GM23338 (cell line): ENCODE data around the gene FBLN5. TPM values are rescaled to one million over a fixed set of nuclear protein-coding genes. Genes with fewer than 3 reads are reported as not detected.

Source experiments
- ATAC-seq: fragments of 200-7000 bp; cut with Tn5 transposase; 3 replicates; pipeline ENCODE4 v1.9.1; 2020
- DNase-seq: peaks from one replicate; pipeline ENCODE4 v3.0.0-alpha.2; 2015; ENCODE audit warnings: low spot score
- H2AFZ ChIP-seq: fragments of 200-600 bp; sonication (generic); 2 replicates; pipeline ENCODE4 v1.8.0; 2016; ENCODE audit warnings: antibody characterized with exemption, mild to moderate bottlenecking, moderate library complexity
- H3F3A ChIP-seq: fragments of 200-600 bp; sonication (generic); replicated peaks from 2 replicates; pipeline ENCODE4 v1.8.0; 2017; ENCODE audit warnings: antibody characterized with exemption, mixed run types, low read depth
- H3K27ac ChIP-seq: fragments of 200-600 bp; sonication (generic); 2 replicates; pipeline ENCODE4 v1.6.1; 2016; ENCODE audit warnings: low read depth
- H3K27me3 ChIP-seq: fragments of 200-600 bp; sonication (generic); 2 replicates; pipeline ENCODE4 v1.8.0; 2016; ENCODE audit warnings: mild to moderate bottlenecking, mixed run types, moderate library complexity; ENCODE audit not compliant: insufficient read depth
- H3K36me3 ChIP-seq: fragments of 200-600 bp; sonication (generic); 2 replicates; pipeline ENCODE4 v1.8.0; 2016; ENCODE audit warnings: mild to moderate bottlenecking; ENCODE audit not compliant: insufficient read depth
- H3K4me1 ChIP-seq: fragments of 200-600 bp; sonication (generic); 2 replicates; pipeline ENCODE4 v1.8.0; 2016; ENCODE audit warnings: mild to moderate bottlenecking, moderate library complexity; ENCODE audit not compliant: insufficient read depth
- H3K4me2 ChIP-seq: fragments of 200-600 bp; sonication (generic); 2 replicates; pipeline ENCODE4 v1.7.1; 2017; ENCODE audit warnings: mixed run types
- H3K4me3 ChIP-seq: fragments of 200-600 bp; sonication (generic); 2 replicates; pipeline ENCODE4 v1.6.1; 2016; ENCODE audit warnings: mixed run types
- H3K79me2 ChIP-seq: fragments of 200-600 bp; sonication (generic); replicated peaks from 2 replicates; pipeline ENCODE4 v1.8.0; 2017; ENCODE audit warnings: mild to moderate bottlenecking; ENCODE audit not compliant: insufficient read depth
- H3K9me2 ChIP-seq: fragments of 200-600 bp; sonication (generic); 2 replicates; pipeline ENCODE4 v1.8.0; 2017; ENCODE audit not compliant: insufficient read depth
- H4K20me1 ChIP-seq: fragments of 200-600 bp; sonication (generic); replicated peaks from 2 replicates; pipeline ENCODE4 v1.8.0; 2017; ENCODE audit warnings: mild to moderate bottlenecking; ENCODE audit not compliant: insufficient read depth
- H3K27ac Mint-ChIP-seq: 2 replicates; pipeline ENCODE4 v1.8.0; 2020; ENCODE audit warnings: inconsistent platforms, mild to moderate bottlenecking, moderate library complexity, mixed read lengths
- H3K27me3 Mint-ChIP-seq: 3 replicates; pipeline ENCODE4 v1.8.0; 2022; ENCODE audit warnings: low read depth, mild to moderate bottlenecking, moderate library complexity, mixed read lengths, inconsistent platforms; ENCODE audit not compliant: insufficient read depth, poor library complexity
- H3K36me3 Mint-ChIP-seq: 3 replicates; pipeline ENCODE4 v1.8.0; 2021; ENCODE audit warnings: low read depth, mild to moderate bottlenecking, inconsistent platforms, moderate library complexity, mixed read lengths
- H3K4me1 Mint-ChIP-seq: 3 replicates; pipeline ENCODE4 v1.8.0; 2020; ENCODE audit warnings: mild to moderate bottlenecking, inconsistent platforms, mixed read lengths
- H3K4me3 Mint-ChIP-seq: 3 replicates; pipeline ENCODE4 v1.8.0; 2021; ENCODE audit warnings: moderate library complexity, mild to moderate bottlenecking, inconsistent platforms, mixed read lengths
- H3K9me3 Mint-ChIP-seq: 3 replicates; pipeline ENCODE4 v1.8.0; 2020; ENCODE audit warnings: moderate library complexity, mild to moderate bottlenecking, inconsistent platforms, mixed read lengths
- CTCF ChIP-seq, 2 experiments: fragments of 200-600 bp in 1 of 2; sonication (generic) in 1 of 2; conservative IDR thresholded peaks; 2 replicates each; pipeline versions ENCODE4 v1.5.1 to v1.6.1; 2016 to 2017; ENCODE audit warnings: antibody characterized with exemption in 2 of 2, low read depth in 2 of 2, mild to moderate bottlenecking in 2 of 2, moderate library complexity in 1 of 2
- ETS1 ChIP-seq: IDR thresholded peaks from 2 replicates; pipeline ENCODE4 v1.6.1; 2016; ENCODE audit warnings: antibody characterized with exemption
- EZH2 ChIP-seq: fragments of 200-600 bp; sonication (generic); IDR thresholded peaks from one replicate; pipeline ENCODE4 v1.8.0; 2017; ENCODE audit warnings: antibody characterized with exemption, mild to moderate bottlenecking, low read depth; ENCODE audit not compliant: unreplicated experiment
- EZH2phosphoT487 ChIP-seq: fragments of 200-600 bp; sonication (generic); IDR thresholded peaks from one replicate; pipeline ENCODE4 v1.8.1; 2018; ENCODE audit warnings: antibody characterized with exemption; ENCODE audit not compliant: unreplicated experiment
- JUNB ChIP-seq: IDR thresholded peaks from one replicate; pipeline ENCODE4 v1.6.1; 2016; ENCODE audit warnings: antibody characterized with exemption; ENCODE audit not compliant: unreplicated experiment
- REST ChIP-seq: IDR thresholded peaks from one replicate; pipeline ENCODE4 v1.6.1; 2018; ENCODE audit warnings: antibody characterized with exemption; ENCODE audit not compliant: unreplicated experiment
- STAT1 ChIP-seq: IDR thresholded peaks from one replicate; pipeline ENCODE4 v1.6.1; 2016; ENCODE audit warnings: antibody characterized with exemption; ENCODE audit not compliant: unreplicated experiment
- ZNF114 ChIP-seq: fragments of 250-450 bp; sonication (Bioruptor Pico); IDR thresholded peaks from 2 replicates; pipeline ENCODE4 v1.5.0; 2020; ENCODE audit warnings: mild to moderate bottlenecking, moderate library complexity
- ZNF331 ChIP-seq: fragments of 250-450 bp; sonication (Bioruptor Pico); IDR thresholded peaks from 2 replicates; pipeline ENCODE4 v1.5.0; 2020; ENCODE audit warnings: low read depth, mild to moderate bottlenecking, moderate library complexity
- ZNF462 ChIP-seq: fragments of 250-450 bp; sonication (Bioruptor Pico); IDR thresholded peaks from 2 replicates; pipeline ENCODE4 v1.5.0; 2020; ENCODE audit warnings: mild to moderate bottlenecking, moderate library complexity
- polyA plus RNA-seq: library from polyadenylated mRNA; unstranded; fragments of >200 nt; fragmentation: Nextera tagmentation; extraction: Ambion mirVana; gene quantifications from 2 replicates; pipeline ENCODE4 v1.2.1, GENCODE V29; 2016
- total RNA-seq: library from RNA; depleted of rRNA; stranded (reverse); fragments of >200 nt; shearing (Covaris generic); gene quantifications from 2 replicates; pipeline ENCODE4 v1.2.3, GENCODE V29; 2014

FBLN5 gene
- total and polyA plus RNA-seq, 2 experiments from 2014 or later, result 4.3 to 4.9 TPM

- TF ChIP-seq EZH2phosphoT487, result no peak
- TF ChIP-seq CTCF (conservative IDR thresholded peaks at IDR 0.05; ENCODE audit: low read depth in 2 of 2), result no peak
- no peak for TF ChIP-seq ETS1
- TF ChIP-seq ZNF114 (CRISPR knock-in tag), result no peak
- no peak for TF ChIP-seq REST
- TF ChIP-seq STAT1, result no peak
- TF ChIP-seq JUNB, result no peak
- TF ChIP-seq EZH2, result no peak
- TF ChIP-seq ZNF462, result no peak
- no peak for TF ChIP-seq ZNF331 (CRISPR knock-in tag)
- Mint-ChIP-seq H3K4me3 (no peak overlapping the region), H3K4me1 (peaks cover 12% of the 10 kb centered on the region; the same call in 2 of the 3 replicates), H3K27me3 (no peaks in the 10 kb centered on the region), H3K36me3 (no peaks in the 10 kb centered on the region), H3K27ac (no peak overlapping the region), H3K9me3 (no peaks in the 10 kb centered on the region)
- Histone ChIP-seq H3K4me1 (0 out of 2 replicates have a peak, but pooled peaks cover 5% of the 10 kb centered on the region), H4K20me1 (no peaks in the 10 kb centered on the region), H3K4me2 (no peak overlapping the region), H3K27me3 (no peaks in the 10 kb centered on the region), H3F3A (no peaks in the 10 kb centered on the region), H3K9me2 (no peaks in the 10 kb centered on the region), H3K79me2 (no peaks in the 10 kb centered on the region), H2AFZ (no peak overlapping the region), H3K27ac (no peak overlapping the region), H3K4me3 (no peak overlapping the region), H3K36me3 (no peaks in the 10 kb centered on the region)
- no peak for DNase-seq
- no peak for ATAC-seq
These were observed 20.3 kb downstream of the FBLN5 start for GRCh38 chr14:91927191-91927590.
